K562 (cell line): ENCODE results near the gene PRDM8. TPM values are rescaled to one million over a fixed set of nuclear protein-coding genes. Genes with fewer than 3 reads are reported as not detected.

Source experiments
- ATAC-seq: fragments of 200-7000 bp; cut with Tn5 transposase; 3 replicates; pipeline ENCODE4 v1.9.1; 2020; ENCODE audit warnings: moderate library complexity
- BruUV-seq: library from RNA; stranded (reverse); fragments of 400-500 nt; replicated peaks from 2 replicates; lab custom pipeline; 2021; lab: Mats Ljungman, UMichigan
- CTCF ChIA-PET: fragments of 300-600 bp; formaldehyde crosslinking; extraction: SDS; loops from one replicate; lab custom pipeline; 2021; ENCODE audit warnings: low intra/inter-chr PET ratio; lab: Yijun Ruan, JAX
- POLR2A ChIA-PET: fragments of 300-600, 350-650 bp; sonication (Branson Sonifier 250); formaldehyde crosslinking; extraction: SDS; loops from one replicate; lab custom pipeline; 2021; ENCODE audit warnings: antibody characterized with exemption, inconsistent platforms; lab: Yijun Ruan, JAX
- DNase-seq, 4 experiments: peaks; one replicate each; pipeline versions ENCODE4 v3.0.0 to v3.0.0-alpha.2; 2011 to 2018; ENCODE audit warnings: low spot score in 3 of 4, mixed read lengths in 3 of 4; ENCODE audit errors: extremely low read depth in 1 of 4
- FAIRE-seq: peaks from 2 replicates; lab custom pipeline; 2011; peaks lifted over from hg19 to GRCh38; lab: Jason Lieb, UNC
- H2AFZ ChIP-seq: 2 replicates; pipeline ENCODE4 v1.6.0; 2011; ENCODE audit warnings: low read depth, low read length, control low read depth, inconsistent platforms
- H3K27ac ChIP-seq: fragments of 200-600 bp; 3 replicates; pipeline ENCODE4 v1.8.0; 2011; ENCODE audit warnings: low read depth, mild to moderate bottlenecking, control low read depth, inconsistent platforms, low read length, moderate library complexity, mixed read lengths; ENCODE audit errors: extremely low read depth
- H3K27me3 ChIP-seq, 2 experiments: fragments of 300-600 bp in 1 of 2; 2 replicates in 1 of 2; 3 replicates in 1 of 2; pipeline versions ENCODE4 v1.6.0 to v1.8.0; 2011; ENCODE audit warnings: inconsistent platforms in 2 of 2, low read length in 2 of 2, mild to moderate bottlenecking in 1 of 2, mixed read lengths in 1 of 2, moderate library complexity in 1 of 2; ENCODE audit not compliant: control insufficient read depth in 2 of 2, insufficient read depth in 2 of 2
- H3K36me3 ChIP-seq: fragments of 300-600 bp; 3 replicates; pipeline ENCODE4 v1.8.0; 2011; ENCODE audit warnings: mild to moderate bottlenecking, low read length, inconsistent platforms; ENCODE audit not compliant: control insufficient read depth, insufficient read depth
- H3K4me1 ChIP-seq, 2 experiments: fragments of 200-600 bp in 1 of 2; replicated peaks in 1 of 2; 2 replicates in 1 of 2; 3 replicates in 1 of 2; pipeline versions ENCODE4 v1.5.1 to v1.8.0; 2011; ENCODE audit warnings: inconsistent platforms in 2 of 2, low read length in 2 of 2, mild to moderate bottlenecking in 1 of 2, mixed read lengths in 1 of 2, moderate library complexity in 1 of 2; ENCODE audit not compliant: control insufficient read depth in 2 of 2, insufficient read depth in 2 of 2
- H3K4me2 ChIP-seq: 2 replicates; pipeline ENCODE4 v1.6.1; 2011; ENCODE audit warnings: low read length, control low read depth, inconsistent platforms, mixed read lengths; ENCODE audit not compliant: insufficient read depth
- H3K4me3 ChIP-seq: fragments of 200-600 bp; sonication (generic), shearing (Covaris generic); 2 replicates; pipeline ENCODE4 v1.5.1; 2016; ENCODE audit warnings: control low read depth, inconsistent platforms
- H3K79me2 ChIP-seq: fragments of 200-600 bp; 3 replicates; pipeline ENCODE4 v1.8.0; 2011; ENCODE audit warnings: low read length, inconsistent platforms; ENCODE audit not compliant: control insufficient read depth, insufficient read depth
- H3K9ac ChIP-seq, 2 experiments: 2 replicates each; pipeline versions ENCODE4 v1.6.0 to v1.6.1; 2011; ENCODE audit warnings: low read depth in 2 of 2, low read length in 2 of 2, control low read depth in 1 of 2, inconsistent platforms in 1 of 2, mild to moderate bottlenecking in 1 of 2, mixed read lengths in 1 of 2; ENCODE audit not compliant: insufficient read depth in 1 of 2
- H3K9me1 ChIP-seq: one replicate; pipeline ENCODE4 v1.6.0; 2011; ENCODE audit warnings: inconsistent platforms, mild to moderate bottlenecking, low read length, moderate library complexity; ENCODE audit not compliant: control insufficient read depth, insufficient read depth
- H3K9me3 ChIP-seq: replicated peaks from 2 replicates; pipeline ENCODE4 v1.5.1; 2011; ENCODE audit warnings: low read depth, low read length, inconsistent platforms; ENCODE audit not compliant: control insufficient read depth, insufficient read depth
- H4K20me1 ChIP-seq: replicated peaks from 2 replicates; pipeline ENCODE4 v1.6.1; 2011; ENCODE audit warnings: low read length, inconsistent platforms, mixed read lengths; ENCODE audit not compliant: control insufficient read depth, insufficient read depth
- NFIX ChIP-seq: fragments of 250-450 bp; sonication (Bioruptor Pico); IDR thresholded peaks from 2 replicates; pipeline ENCODE4 v1.4.0; 2020; ENCODE audit warnings: low read depth, mild to moderate bottlenecking, moderate library complexity
- NR4A1 ChIP-seq, 2 experiments: fragments of 250-450 bp in 1 of 2; fragments of 450-650 bp in 1 of 2; sonication (Bioruptor Pico) in 1 of 2; IDR thresholded peaks; 2 replicates each; pipeline versions ENCODE4 v1.4.0 to v1.6.1; 2016 to 2020; ENCODE audit warnings: mild to moderate bottlenecking in 2 of 2, missing compliant biosample characterization in 1 of 2, missing genetic modification characterization in 1 of 2, moderate library complexity in 1 of 2
- in situ Hi-C: fragments of 300-500 bp; cut with MboI; formaldehyde crosslinking; loops from 4 replicates; pipeline ENCODE4 v1.15.0; 2018; ENCODE audit warnings: inconsistent platforms, mixed read lengths
- intact Hi-C: fragments of 100-400 bp; cut with micrococcal nuclease; formaldehyde crosslinking; loops from 2 replicates; pipeline ENCODE4 v1.14.2; 2022
- polyA plus RNA-seq, 8 experiments: library from polyadenylated mRNA; depleted of rRNA in 4 of 8; stranded (reverse) in 5 of 8; unstranded in 3 of 8; fragments of >200 nt; fragmentation: Nextera tagmentation in 2 of 8; fragmentation: Illumina TruSeq in 1 of 8; extraction: Ambion mirVana in 2 of 8; extraction: Trizol in 1 of 8; gene quantifications; 2 replicates each; pipeline versions ENCODE4 v1.2.1 to v1.2.3, GENCODE V29; 2011 to 2014; ENCODE audit warnings: inconsistent platforms in 1 of 8, missing spikeins in 1 of 8
- total RNA-seq, 7 experiments: library from RNA; depleted of rRNA in 6 of 7; stranded (reverse); fragments of >200 nt in 6 of 7; fragmentation: Illumina TruSeq in 2 of 7; extraction: Trizol in 2 of 7; gene quantifications; 2 replicates each; pipeline versions ENCODE4 v1.2.1 to v1.2.3, GENCODE V29; 2011 to 2021; ENCODE audit warnings: low replicate concordance in 1 of 7
- TF ChIP-seq, protein P1 (sequence below): fragments of 250-450 bp; sonication (Bioruptor Pico); IDR thresholded peaks from 2 replicates; pipeline ENCODE4 v1.9.0; 2021; ENCODE audit warnings: mild to moderate bottlenecking, inconsistent platforms
- TF ChIP-seq, protein P2 (sequence below): sonication (generic); IDR thresholded peaks from 2 replicates; pipeline ENCODE4 v1.6.1; 2016
- TF ChIP-seq, protein P3 (sequence below): fragments of 450-650 bp; IDR thresholded peaks from 2 replicates; pipeline ENCODE4 v1.6.1; 2017; ENCODE audit warnings: antibody characterized with exemption
- TF ChIP-seq, protein P4 (sequence below), 2 experiments: fragments of 450-650 bp; IDR thresholded peaks; 2 replicates each; pipeline ENCODE4 v1.6.1; 2016; ENCODE audit warnings: mild to moderate bottlenecking in 2 of 2, borderline replicate concordance in 1 of 2, low read depth in 1 of 2, moderate library complexity in 1 of 2

PRDM8 gene
- total and polyA plus RNA-seq, 9 of the 15 experiments (the other 6 are each of a cell fraction or from before 2014, with no cell fraction given): 0.40 TPM; not detected in 8

DNA sequence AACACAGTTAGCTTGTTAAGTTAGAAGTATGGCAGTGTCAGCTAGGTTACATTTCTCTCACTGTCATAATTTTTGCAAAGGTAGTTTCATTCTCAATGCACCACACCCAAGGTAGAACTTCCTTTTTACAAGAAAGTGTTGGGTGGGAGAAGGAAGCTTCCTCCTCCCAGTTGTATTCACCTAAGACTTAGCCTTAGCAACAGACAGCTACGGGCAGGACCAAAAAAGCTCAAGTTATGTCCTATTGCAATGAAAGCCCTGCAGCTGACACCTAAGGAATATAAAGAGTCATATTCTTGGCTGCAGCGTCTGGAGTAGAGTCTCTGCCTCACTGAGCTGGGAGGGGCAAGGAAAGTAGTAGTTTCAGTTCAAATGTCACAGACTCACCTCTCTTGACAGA is 25.1 kb upstream of the PRDM8 start (continued):
- TF ChIP-seq, protein P1, sequence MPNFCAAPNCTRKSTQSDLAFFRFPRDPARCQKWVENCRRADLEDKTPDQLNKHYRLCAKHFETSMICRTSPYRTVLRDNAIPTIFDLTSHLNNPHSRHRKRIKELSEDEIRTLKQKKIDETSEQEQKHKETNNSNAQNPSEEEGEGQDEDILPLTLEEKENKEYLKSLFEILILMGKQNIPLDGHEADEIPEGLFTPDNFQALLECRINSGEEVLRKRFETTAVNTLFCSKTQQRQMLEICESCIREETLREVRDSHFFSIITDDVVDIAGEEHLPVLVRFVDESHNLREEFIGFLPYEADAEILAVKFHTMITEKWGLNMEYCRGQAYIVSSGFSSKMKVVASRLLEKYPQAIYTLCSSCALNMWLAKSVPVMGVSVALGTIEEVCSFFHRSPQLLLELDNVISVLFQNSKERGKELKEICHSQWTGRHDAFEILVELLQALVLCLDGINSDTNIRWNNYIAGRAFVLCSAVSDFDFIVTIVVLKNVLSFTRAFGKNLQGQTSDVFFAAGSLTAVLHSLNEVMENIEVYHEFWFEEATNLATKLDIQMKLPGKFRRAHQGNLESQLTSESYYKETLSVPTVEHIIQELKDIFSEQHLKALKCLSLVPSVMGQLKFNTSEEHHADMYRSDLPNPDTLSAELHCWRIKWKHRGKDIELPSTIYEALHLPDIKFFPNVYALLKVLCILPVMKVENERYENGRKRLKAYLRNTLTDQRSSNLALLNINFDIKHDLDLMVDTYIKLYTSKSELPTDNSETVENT: no peak
- no peak for TF ChIP-seq NR4A1 (CRISPR knock-in tag; IDR thresholded peaks at IDR 0.05)
- no peak for TF ChIP-seq NR4A1 (tag; IDR thresholded peaks at IDR 0.05)

DNA sequence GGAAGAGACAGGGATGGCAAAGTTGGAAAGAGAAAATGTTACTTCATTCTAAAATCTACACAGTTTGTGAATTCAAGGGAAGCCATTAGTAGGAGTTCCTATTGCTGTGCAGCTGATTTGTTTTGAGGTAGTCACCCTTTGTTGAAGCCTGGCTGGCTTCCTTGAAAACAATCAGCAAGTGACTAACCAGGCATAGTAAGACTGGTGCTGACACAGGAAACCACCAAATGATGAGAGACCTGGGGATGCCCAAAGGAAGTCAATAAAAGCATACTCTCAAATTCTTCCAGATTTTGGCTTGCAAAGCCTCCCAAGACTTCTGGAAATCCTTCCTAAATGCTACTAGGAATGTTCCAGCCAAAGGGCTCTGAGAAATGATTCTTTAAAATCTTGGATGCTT is 23.9 kb upstream of the PRDM8 start:
- H3K27ac ChIP-seq: no peak overlapping the region
- no TSS peak for BruUV-seq
- in situ Hi-C loops: no loop called here
- FAIRE-seq: no peak
- no peak overlapping the region for H3K9ac ChIP-seq
- peak; percentile 56 for ATAC-seq
- H3K9me3 ChIP-seq: no peaks in the 10 kb centered on the region
- DNase-seq: no peak
- H3K9me1 ChIP-seq: no peaks in the 10 kb centered on the region
- H2AFZ ChIP-seq: peak overlapping the region; percentile 72
- intact Hi-C loops: no loop called here
- no peaks in the 10 kb centered on the region for H3K79me2 ChIP-seq
- POLR2A ChIA-PET: interaction anchor here (0.6 kb wide), 1 partner anchor 14 kb away, joined by 3 read pairs; no protein-coding TSS in a partner anchor
- no peak overlapping the region for H3K4me3 ChIP-seq
- no peaks in the 10 kb centered on the region for H3K27me3 ChIP-seq
- no peak overlapping the region for H3K4me2 ChIP-seq
- CTCF ChIA-PET: no interaction called here
- peaks cover 0 to 13% of the 10 kb centered on the region in 2 experiments; a peak in 2 of 5 replicates for H3K4me1 ChIP-seq
- H3K36me3 ChIP-seq: no peaks in the 10 kb centered on the region
- H4K20me1 ChIP-seq: no peaks in the 10 kb centered on the region
- TF ChIP-seq, protein P2, sequence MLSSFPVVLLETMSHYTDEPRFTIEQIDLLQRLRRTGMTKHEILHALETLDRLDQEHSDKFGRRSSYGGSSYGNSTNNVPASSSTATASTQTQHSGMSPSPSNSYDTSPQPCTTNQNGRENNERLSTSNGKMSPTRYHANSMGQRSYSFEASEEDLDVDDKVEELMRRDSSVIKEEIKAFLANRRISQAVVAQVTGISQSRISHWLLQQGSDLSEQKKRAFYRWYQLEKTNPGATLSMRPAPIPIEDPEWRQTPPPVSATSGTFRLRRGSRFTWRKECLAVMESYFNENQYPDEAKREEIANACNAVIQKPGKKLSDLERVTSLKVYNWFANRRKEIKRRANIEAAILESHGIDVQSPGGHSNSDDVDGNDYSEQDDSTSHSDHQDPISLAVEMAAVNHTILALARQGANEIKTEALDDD: peak; percentile 70
- TF ChIP-seq, protein P3, sequence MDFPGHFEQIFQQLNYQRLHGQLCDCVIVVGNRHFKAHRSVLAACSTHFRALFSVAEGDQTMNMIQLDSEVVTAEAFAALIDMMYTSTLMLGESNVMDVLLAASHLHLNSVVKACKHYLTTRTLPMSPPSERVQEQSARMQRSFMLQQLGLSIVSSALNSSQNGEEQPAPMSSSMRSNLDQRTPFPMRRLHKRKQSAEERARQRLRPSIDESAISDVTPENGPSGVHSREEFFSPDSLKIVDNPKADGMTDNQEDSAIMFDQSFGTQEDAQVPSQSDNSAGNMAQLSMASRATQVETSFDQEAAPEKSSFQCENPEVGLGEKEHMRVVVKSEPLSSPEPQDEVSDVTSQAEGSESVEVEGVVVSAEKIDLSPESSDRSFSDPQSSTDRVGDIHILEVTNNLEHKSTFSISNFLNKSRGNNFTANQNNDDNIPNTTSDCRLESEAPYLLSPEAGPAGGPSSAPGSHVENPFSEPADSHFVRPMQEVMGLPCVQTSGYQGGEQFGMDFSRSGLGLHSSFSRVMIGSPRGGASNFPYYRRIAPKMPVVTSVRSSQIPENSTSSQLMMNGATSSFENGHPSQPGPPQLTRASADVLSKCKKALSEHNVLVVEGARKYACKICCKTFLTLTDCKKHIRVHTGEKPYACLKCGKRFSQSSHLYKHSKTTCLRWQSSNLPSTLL: no peak
- TF ChIP-seq, protein P4, sequence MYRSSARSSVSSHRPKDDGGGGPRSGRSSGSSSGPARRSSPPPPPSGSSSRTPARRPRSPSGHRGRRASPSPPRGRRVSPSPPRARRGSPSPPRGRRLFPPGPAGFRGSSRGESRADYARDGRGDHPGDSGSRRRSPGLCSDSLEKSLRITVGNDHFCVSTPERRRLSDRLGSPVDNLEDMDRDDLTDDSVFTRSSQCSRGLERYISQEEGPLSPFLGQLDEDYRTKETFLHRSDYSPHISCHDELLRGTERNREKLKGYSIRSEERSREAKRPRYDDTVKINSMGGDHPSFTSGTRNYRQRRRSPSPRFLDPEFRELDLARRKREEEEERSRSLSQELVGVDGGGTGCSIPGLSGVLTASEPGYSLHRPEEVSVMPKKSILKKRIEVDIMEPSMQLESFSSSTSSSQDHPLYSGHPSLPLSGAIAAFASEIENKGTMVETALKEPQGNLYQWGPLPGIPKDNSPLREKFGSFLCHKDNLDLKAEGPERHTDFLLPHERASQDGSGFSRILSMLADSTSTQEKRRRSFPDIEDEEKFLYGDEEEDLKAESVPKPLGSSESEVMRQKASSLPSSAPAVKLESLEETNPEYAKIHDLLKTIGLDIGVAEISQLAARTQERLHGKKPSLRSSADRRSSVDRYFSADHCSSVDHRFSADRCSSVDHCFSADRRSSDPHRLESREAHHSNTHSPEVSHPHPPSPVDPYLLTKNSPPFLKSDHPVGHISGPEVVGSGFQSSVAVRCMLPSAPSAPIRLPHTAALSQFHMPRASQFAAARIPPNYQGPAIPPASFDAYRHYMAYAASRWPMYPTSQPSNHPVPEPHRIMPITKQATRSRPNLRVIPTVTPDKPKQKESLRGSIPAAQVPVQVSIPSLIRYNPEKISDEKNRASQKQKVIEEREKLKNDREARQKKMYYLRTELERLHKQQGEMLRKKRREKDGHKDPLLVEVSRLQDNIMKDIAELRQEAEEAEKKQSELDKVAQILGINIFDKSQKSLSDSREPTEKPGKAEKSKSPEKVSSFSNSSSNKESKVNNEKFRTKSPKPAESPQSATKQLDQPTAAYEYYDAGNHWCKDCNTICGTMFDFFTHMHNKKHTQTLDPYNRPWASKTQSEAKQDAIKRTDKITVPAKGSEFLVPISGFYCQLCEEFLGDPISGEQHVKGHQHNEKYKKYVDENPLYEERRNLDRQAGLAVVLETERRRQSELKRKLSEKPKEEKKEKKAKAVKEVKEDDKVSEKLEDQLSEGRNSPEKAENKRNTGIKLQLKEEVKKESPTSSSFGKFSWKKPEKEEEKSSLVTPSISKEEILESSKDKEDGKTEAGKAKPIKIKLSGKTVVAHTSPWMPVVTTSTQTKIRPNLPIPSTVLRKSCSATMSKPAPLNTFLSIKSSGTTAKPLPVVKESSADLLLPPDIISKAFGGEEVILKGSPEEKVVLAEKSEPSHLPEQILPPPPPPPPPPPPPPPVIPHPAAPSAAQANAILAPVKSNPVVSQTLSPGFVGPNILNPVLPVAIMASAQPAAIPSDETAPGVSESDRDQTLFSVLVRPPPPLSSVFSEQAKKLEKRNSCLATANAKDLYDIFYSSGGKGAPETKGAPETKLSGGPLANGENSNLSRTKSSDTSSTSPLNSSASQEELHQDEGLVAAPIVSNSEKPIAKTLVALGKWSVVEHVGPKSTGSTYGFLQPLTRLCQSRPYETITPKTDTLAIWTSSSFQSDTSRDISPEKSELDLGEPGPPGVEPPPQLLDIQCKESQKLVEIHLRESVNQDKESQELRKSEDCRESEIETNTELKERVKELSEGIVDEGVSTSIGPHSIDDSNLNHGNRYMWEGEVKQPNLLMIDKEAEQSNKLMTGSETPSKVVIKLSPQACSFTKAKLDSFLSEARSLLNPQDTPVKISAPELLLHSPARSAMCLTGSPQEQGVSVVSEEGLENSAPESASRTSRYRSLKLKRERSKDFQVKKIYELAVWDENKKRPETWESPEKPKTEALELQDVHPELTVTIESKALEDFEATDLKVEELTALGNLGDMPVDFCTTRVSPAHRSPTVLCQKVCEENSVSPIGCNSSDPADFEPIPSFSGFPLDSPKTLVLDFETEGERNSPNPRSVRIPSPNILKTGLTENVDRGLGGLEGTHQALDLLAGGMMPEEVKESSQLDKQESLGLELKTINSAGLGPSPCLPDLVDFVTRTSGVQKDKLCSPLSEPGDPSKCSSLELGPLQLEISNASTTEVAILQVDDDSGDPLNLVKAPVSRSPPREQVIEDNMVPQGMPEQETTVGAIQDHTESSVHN (IDR thresholded peaks at IDR 0.05; ENCODE audit: borderline replicate concordance in 1 of 2, low read depth in 1 of 2): no peak
- no peak for TF ChIP-seq NFIX (CRISPR knock-in tag)
